RWPE2 (cell line): ENCODE measurements around the gene MPZ.
"Not testable (repeated sequence)": the region's sequence is repeated elsewhere in the genome, so short reads cannot be mapped to it uniquely, and the experiment has no call there.

Source experiments
- ATAC-seq: fragments of 200-7000 bp; cut with Tn5 transposase; 3 replicates; pipeline ENCODE4 v1.9.1; 2021; ENCODE audit warnings: low read depth
- DNase-seq: peaks from one replicate; pipeline ENCODE4 v3.0.0-alpha.2; 2020; ENCODE audit warnings: low spot score
- H3K27ac ChIP-seq: fragments of 450-650 bp; 2 replicates; pipeline ENCODE4 v1.5.1; 2017; ENCODE audit warnings: mild to moderate bottlenecking; ENCODE audit not compliant: poor library complexity, severe bottlenecking
- H3K27me3 ChIP-seq: fragments of 250-450 bp; sonication (Bioruptor Pico); 2 replicates; pipeline ENCODE4 v1.5.1; 2021; ENCODE audit warnings: mild to moderate bottlenecking, moderate library complexity; ENCODE audit not compliant: insufficient read depth, poor library complexity, severe bottlenecking
- H3K36me3 ChIP-seq: fragments of 250-450 bp; sonication (Bioruptor Pico); 2 replicates; pipeline ENCODE4 v1.5.1; 2020; ENCODE audit warnings: low read depth, mild to moderate bottlenecking, moderate library complexity
- H3K4me1 ChIP-seq: fragments of 250-450 bp; sonication (Bioruptor Pico); 2 replicates; pipeline ENCODE4 v1.5.1; 2021; ENCODE audit warnings: mild to moderate bottlenecking, moderate library complexity; ENCODE audit not compliant: insufficient read depth, poor library complexity, severe bottlenecking
- H3K4me3 ChIP-seq: fragments of 250-450 bp; sonication (Bioruptor Pico); 2 replicates; pipeline ENCODE4 v1.5.1; 2021; ENCODE audit warnings: mild to moderate bottlenecking, moderate library complexity; ENCODE audit not compliant: severe bottlenecking
- H3K9me3 ChIP-seq: fragments of 250-450 bp; sonication (Bioruptor Pico); 2 replicates; pipeline ENCODE4 v1.5.1; 2021; ENCODE audit warnings: mild to moderate bottlenecking, moderate library complexity; ENCODE audit not compliant: severe bottlenecking
- TF ChIP-seq, protein P1 (sequence below): fragments of 450-650 bp; IDR thresholded peaks from one replicate; pipeline ENCODE4 v1.5.1; 2017; ENCODE audit warnings: mild to moderate bottlenecking, moderate library complexity; ENCODE audit not compliant: poor library complexity, severe bottlenecking

Gene MPZ

DNA sequence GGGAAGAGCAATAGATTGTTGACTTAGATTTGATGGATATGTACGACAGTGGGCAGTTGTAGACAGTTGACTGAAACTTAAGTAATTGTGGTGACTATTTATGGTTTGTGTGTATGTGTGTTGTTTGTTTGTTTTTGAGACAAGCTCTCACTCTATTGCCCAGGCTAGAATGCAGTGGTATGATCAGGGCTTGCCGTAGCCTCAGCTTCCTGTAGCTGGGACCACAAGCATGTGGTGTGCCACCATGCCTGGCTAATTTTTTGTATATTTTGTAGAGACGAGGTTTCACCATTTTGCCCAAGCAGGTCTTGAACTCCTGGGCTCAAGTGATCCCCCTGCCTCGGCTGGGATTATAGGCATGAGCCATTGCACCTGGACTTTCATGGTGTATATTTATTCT lies 14.3 kb upstream of the MPZ start:
- no peaks in the 10 kb centered on the region for H3K4me1 ChIP-seq
- H3K36me3 ChIP-seq = peaks cover 69% of the 10 kb centered on the region
- no peak overlapping the region for H3K4me3 ChIP-seq
- TF ChIP-seq, protein P1, sequence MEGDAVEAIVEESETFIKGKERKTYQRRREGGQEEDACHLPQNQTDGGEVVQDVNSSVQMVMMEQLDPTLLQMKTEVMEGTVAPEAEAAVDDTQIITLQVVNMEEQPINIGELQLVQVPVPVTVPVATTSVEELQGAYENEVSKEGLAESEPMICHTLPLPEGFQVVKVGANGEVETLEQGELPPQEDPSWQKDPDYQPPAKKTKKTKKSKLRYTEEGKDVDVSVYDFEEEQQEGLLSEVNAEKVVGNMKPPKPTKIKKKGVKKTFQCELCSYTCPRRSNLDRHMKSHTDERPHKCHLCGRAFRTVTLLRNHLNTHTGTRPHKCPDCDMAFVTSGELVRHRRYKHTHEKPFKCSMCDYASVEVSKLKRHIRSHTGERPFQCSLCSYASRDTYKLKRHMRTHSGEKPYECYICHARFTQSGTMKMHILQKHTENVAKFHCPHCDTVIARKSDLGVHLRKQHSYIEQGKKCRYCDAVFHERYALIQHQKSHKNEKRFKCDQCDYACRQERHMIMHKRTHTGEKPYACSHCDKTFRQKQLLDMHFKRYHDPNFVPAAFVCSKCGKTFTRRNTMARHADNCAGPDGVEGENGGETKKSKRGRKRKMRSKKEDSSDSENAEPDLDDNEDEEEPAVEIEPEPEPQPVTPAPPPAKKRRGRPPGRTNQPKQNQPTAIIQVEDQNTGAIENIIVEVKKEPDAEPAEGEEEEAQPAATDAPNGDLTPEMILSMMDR = no peak
- H3K9me3 ChIP-seq = no peaks in the 10 kb centered on the region
- H3K27ac ChIP-seq = no peak overlapping the region
- no peaks in the 10 kb centered on the region for H3K27me3 ChIP-seq
- ATAC-seq (no peak), DNase-seq (no peak)

DNA sequence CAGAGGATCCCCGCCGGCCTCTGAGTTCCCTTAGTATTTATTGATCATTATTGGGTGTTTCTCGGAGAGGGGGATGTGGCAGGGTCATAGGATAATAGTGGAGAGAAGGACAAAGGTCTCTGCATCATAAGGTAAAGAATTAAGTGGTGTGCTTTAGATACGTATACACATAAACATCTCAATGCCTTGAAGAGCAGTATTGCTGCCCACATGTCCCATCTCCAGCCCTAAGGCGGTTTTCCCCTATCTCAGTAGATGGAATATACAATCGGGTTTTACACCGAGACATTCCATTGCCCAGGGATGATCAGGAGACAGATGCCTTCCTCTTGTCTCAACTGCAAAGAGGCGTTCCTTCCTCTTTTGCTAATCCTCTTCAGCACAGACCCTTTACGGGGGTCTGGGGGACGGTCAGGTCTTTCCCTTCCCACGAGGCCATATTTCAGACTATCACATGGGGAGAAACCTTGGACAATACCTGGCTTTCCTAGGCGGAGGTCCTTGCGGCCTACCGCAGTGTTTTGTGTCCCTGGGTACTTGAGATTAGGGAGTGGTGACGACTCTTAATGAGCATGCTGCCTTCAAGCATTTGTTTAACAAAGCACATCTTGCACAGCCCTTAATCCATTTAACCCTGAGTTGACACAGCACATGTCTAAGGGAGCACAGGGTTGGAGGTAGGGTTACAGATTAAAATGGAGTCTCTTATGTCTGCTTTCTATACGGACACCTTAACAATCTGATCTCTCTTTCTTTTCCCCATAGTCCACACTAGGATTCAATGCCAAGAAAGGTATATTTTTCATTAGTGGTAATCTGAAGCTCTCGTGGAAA lies 6.3 kb upstream of the MPZ start:
- DNase-seq, H3K27me3 ChIP-seq, ATAC-seq, H3K4me1 ChIP-seq, H3K9me3 ChIP-seq, H3K27ac ChIP-seq, H3K4me3 ChIP-seq: not testable (repeated sequence)
- peaks cover 16% of the 10 kb centered on the region for H3K36me3 ChIP-seq

DNA sequence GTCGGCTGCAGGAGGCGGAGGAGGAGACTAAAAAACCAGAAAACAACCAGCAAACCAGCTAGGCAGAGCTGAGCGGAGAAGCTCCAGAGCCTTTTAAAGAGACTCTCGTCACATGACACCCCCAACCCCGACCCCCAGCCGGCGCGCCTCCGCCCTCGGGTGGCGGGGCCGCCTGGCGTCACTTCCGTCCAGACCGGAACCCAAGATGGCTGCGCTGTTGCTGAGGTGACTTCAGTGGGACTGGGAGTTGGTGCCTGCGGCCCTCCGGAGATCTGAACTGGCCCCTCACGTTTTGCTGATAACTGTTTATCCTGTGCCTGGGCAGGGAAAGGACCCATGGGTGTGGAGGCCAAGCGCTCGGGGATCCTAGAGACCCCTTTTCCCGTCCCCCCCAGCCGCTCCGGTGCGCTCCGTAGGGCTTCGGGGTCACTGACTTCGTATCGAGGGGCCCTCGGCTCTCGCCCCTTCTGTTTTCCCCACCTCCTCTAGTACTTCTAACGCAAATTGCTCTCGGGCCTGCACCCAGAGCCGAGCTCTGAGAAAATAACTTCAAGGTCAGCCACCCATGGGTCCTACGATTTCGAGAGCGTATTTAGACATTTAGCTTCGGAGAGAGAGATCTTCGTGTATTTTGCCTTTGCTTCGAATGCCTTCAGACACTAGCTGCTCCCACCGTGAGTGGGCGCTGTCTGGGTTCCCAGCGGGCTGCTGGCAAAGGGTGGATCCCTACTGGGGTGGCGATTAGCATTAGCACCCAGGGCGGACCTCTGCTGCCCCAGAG lies 4.6 kb upstream of the MPZ start, which contains the start of gene SDHC:
SDHC (plus strand) TSS at position 181 of the 781 bp plus-strand sequence; CDS start at position 206, 25 bp downstream.
- DNase-seq = no peak
- TF ChIP-seq, protein P1 = peak; percentile 42
- peak within 1 kb of the TSS; percentile 66 for H3K4me3 ChIP-seq
- ATAC-seq = peak; percentile 94
- no peaks in the 10 kb centered on the region for H3K27me3 ChIP-seq
- H3K4me1 ChIP-seq = no peaks in the 10 kb centered on the region
- H3K27ac ChIP-seq = peak within 1 kb of the TSS; percentile 52
- H3K36me3 ChIP-seq = peaks cover 10% of the 10 kb centered on the region
- H3K9me3 ChIP-seq = no peaks in the 10 kb centered on the region

DNA sequence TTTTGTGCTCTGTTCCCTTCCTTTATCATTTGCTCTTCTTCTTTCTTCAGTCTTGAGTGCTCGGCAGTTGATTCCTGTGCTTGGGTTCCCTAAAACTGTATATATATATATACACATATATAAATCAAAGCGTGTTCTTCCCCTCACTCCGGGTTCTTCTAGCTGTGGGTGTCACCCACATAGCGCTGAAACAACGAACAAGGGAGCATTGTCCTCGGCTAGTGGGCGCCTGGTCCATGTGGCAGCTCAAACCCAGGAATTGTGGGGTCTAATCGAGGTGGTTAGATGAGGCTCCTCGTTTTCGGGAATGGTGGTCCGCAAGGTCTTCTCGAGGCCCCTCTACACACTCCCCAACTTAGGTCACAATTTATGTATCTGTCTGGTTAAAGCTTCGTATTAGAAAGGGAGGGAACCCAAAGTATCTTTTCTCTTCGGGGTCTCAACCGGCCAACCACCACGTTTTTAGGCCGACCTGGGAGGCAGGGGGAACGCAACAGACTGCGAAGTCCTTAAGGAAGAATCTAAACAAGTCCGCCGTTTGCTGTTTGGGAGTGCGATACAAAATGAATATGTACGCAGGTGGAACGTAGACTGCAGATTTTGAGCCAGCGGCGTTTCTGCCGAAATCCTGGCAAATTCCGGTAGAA lies 3.9 kb upstream of the MPZ start:
- H3K4me3 ChIP-seq = peak overlapping the region; percentile 66
- DNase-seq (no peak), ATAC-seq (peak; percentile 13; the same call in 1 of the 3 replicates)
- H3K27ac ChIP-seq = peak overlapping the region; percentile 52
- TF ChIP-seq, protein P1 = no peak
- H3K27me3 ChIP-seq = no peaks in the 10 kb centered on the region
- no peaks in the 10 kb centered on the region for H3K9me3 ChIP-seq
- no peaks in the 10 kb centered on the region for H3K4me1 ChIP-seq
- H3K36me3 ChIP-seq = peaks cover 8% of the 10 kb centered on the region

DNA sequence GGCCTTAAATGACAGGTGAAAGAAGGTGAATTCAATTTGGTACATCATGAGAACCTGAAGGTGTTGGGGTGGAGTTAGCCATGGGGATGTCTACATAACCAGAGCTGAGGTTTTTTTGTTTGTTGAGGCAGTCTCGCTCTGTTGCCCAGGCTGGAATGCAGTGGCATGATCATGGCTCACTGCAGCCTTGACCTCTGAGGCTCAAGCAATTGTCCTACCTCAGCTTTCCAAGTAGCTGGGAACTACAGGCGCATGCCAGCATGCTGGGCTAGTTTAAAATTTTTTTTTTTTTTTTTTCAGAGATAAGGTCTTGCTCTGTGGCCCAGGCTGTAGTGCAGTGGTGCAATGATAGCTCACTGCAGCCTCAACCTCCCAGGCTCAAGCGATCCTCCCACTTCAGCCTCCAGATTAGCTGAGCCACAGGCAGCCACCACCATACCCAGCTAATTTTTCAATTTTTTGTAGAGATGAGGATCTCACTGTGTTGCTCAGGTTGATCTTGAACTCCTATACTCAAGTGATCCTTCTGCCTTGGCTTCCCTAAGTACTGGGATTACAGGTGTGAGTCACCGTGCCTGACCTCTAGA lies 1.9 kb upstream of the MPZ start:
- Histone ChIP-seq H3K4me1 (no peaks in the 10 kb centered on the region), H3K27me3 (no peaks in the 10 kb centered on the region), H3K9me3 (no peaks in the 10 kb centered on the region), H3K27ac (no peak overlapping the region), H3K4me3 (no peak overlapping the region), H3K36me3 (no peaks in the 10 kb centered on the region)
- TF ChIP-seq, protein P1 = no peak
- DNase-seq (no peak), ATAC-seq (no peak)
